Smooth muscle cell (in vitro differentiated cells): ENCODE data around the gene WIPF1. TPM values are rescaled to one million over a fixed set of nuclear protein-coding genes. Genes with fewer than 3 reads are reported as not detected.

ENCODE experiments used
- DNase-seq: peaks from one replicate; lab custom pipeline; 2025; ENCODE audit not compliant: unreplicated experiment; lab: John Stamatoyannopoulos, UW
- H2AFZ ChIP-seq: fragments of 200-600 bp; sonication (generic); 2 replicates; pipeline ENCODE4 v1.6.0; 2016; ENCODE audit warnings: antibody characterized with exemption, low read depth, mild to moderate bottlenecking
- H3F3A ChIP-seq: fragments of 200-600 bp; sonication (generic); 2 replicates; pipeline ENCODE4 v1.6.0; 2017; ENCODE audit warnings: antibody characterized with exemption, low read depth
- H3K27ac ChIP-seq: fragments of 200-600 bp; sonication (generic); 2 replicates; pipeline ENCODE4 v1.5.1; 2016; ENCODE audit warnings: low read depth, mild to moderate bottlenecking
- H3K27me3 ChIP-seq: fragments of 200-600 bp; sonication (generic); 2 replicates; pipeline ENCODE4 v1.6.1; 2016; ENCODE audit warnings: low read depth, mild to moderate bottlenecking
- H3K36me3 ChIP-seq: fragments of 200-600 bp; sonication (generic); 2 replicates; pipeline ENCODE4 v1.5.1; 2016; ENCODE audit warnings: low read depth
- H3K4me1 ChIP-seq: fragments of 200-600 bp; sonication (generic); 2 replicates; pipeline ENCODE4 v1.5.1; 2016; ENCODE audit warnings: low read depth
- H3K4me2 ChIP-seq: fragments of 200-600 bp; sonication (generic); 2 replicates; pipeline ENCODE4 v1.6.0; 2016; ENCODE audit warnings: mild to moderate bottlenecking
- H3K4me3 ChIP-seq: fragments of 200-600 bp; sonication (generic); 2 replicates; pipeline ENCODE4 v1.5.1; 2016; ENCODE audit warnings: mild to moderate bottlenecking
- H3K79me2 ChIP-seq: fragments of 200-600 bp; sonication (generic); 2 replicates; pipeline ENCODE4 v1.6.0; 2016; ENCODE audit warnings: low read depth, mild to moderate bottlenecking
- H3K9ac ChIP-seq: fragments of 200-600 bp; sonication (generic); 2 replicates; pipeline ENCODE4 v1.6.0; 2016; ENCODE audit warnings: low read depth
- H3K9me3 ChIP-seq: fragments of 200-600 bp; sonication (generic); replicated peaks from 2 replicates; pipeline ENCODE4 v1.5.1; 2016; ENCODE audit warnings: low read depth
- H4K20me1 ChIP-seq: fragments of 200-600 bp; sonication (generic); 2 replicates; pipeline ENCODE4 v1.6.0; 2016; ENCODE audit warnings: low read depth
- WGBS: methylation state at CpG from one replicate; pipeline ENCODE4 v1.1.7; 2016; ENCODE audit warnings: low lambda C conversion rate; 5-methylcytosine and 5-hydroxymethylcytosine counted together
- polyA plus RNA-seq: library from polyadenylated mRNA; unstranded; fragments of >200 nt; fragmentation: Nextera tagmentation; extraction: Ambion mirVana; gene quantifications from 2 replicates; pipeline ENCODE4 v1.2.1, GENCODE V29; 2016
- total RNA-seq: library from RNA; depleted of rRNA; stranded (reverse); fragments of >200 nt; gene quantifications from 2 replicates; pipeline ENCODE4 v1.2.3, GENCODE V29; 2014
- TF ChIP-seq, protein P1 (sequence below): fragments of 200-600 bp; sonication (generic); IDR thresholded peaks from 2 replicates; pipeline ENCODE4 v1.5.1; 2017; ENCODE audit warnings: borderline replicate concordance, mild to moderate bottlenecking, antibody characterized with exemption; ENCODE audit not compliant: insufficient read depth, poor library complexity, severe bottlenecking

The WIPF1 gene
- total and polyA plus RNA-seq, 2 experiments from 2014 or later: 27.3 to 35.5 TPM

DNA sequence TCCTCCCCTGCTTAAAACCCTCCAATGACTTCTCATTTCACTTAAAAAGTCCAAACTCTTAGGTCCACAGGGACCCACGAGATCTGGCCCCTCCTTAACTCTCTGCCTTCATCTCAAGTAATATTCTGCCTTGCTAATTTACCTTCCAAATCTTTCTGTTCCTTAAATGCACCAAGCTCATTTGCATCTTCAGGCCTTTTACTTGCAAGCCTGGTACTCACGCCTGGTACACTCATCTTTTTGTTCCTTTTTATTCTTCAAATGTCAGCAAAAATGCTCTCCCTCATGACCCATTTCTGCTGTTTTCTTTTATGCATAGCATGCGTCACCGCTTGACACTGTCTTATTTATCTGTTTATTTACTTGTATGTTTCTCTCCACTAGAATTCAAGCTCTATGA is 2.7 kb upstream of the WIPF1 start:
- no peak overlapping the region for H3K4me3 ChIP-seq
- TF ChIP-seq, protein P1, sequence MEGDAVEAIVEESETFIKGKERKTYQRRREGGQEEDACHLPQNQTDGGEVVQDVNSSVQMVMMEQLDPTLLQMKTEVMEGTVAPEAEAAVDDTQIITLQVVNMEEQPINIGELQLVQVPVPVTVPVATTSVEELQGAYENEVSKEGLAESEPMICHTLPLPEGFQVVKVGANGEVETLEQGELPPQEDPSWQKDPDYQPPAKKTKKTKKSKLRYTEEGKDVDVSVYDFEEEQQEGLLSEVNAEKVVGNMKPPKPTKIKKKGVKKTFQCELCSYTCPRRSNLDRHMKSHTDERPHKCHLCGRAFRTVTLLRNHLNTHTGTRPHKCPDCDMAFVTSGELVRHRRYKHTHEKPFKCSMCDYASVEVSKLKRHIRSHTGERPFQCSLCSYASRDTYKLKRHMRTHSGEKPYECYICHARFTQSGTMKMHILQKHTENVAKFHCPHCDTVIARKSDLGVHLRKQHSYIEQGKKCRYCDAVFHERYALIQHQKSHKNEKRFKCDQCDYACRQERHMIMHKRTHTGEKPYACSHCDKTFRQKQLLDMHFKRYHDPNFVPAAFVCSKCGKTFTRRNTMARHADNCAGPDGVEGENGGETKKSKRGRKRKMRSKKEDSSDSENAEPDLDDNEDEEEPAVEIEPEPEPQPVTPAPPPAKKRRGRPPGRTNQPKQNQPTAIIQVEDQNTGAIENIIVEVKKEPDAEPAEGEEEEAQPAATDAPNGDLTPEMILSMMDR: no peak
- H3K4me1 ChIP-seq: peaks cover 9% of the 10 kb centered on the region
- H4K20me1 ChIP-seq: no peaks in the 10 kb centered on the region
- no peaks in the 10 kb centered on the region for H3K9me3 ChIP-seq
- H3K4me2 ChIP-seq: no peak overlapping the region
- WGBS: 93% methylated on average over 4 of the region's 4 CpGs
- H2AFZ ChIP-seq: no peak overlapping the region
- no peaks in the 10 kb centered on the region for H3K27me3 ChIP-seq
- H3F3A ChIP-seq: peaks cover 12% of the 10 kb centered on the region
- H3K79me2 ChIP-seq: peaks cover 23% of the 10 kb centered on the region
- DNase-seq: no peak
- H3K36me3 ChIP-seq: no peaks in the 10 kb centered on the region
- H3K27ac ChIP-seq: no peak overlapping the region
- H3K9ac ChIP-seq: no peak overlapping the region

DNA sequence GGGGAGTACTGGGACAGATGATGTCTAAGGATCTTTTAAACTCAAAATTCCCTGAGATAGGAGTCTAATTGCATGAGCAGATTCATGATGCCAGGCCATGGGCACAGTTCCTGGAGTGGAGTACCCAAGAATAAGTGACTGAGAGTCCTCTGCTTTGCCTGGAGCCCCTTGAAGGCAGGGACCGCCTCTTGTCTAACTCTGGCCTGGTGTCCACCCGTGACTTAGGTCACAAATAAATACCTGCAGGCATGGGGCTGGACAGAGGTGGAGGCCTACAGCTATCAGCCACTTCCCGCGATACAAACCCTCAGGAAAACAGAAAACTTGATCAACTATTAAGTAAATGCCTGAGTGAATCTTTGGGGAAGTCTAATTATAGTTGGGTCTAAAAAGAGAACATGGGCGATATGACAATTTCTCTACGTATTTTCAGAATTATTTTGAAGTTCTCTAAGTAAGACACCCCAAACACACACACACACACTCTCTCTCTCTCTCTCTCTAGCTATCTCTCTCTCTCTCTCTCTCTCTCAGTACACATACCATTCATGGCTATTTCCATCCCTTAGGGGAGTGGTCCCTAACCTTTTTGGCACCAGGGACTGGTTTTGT is 1.8 kb upstream of the WIPF1 start:
- Histone ChIP-seq H3K4me2 (no peak overlapping the region), H3K4me3 (no peak overlapping the region), H3F3A (peaks cover 6% of the 10 kb centered on the region), H3K27me3 (no peaks in the 10 kb centered on the region), H3K27ac (no peak overlapping the region), H4K20me1 (no peaks in the 10 kb centered on the region), H3K4me1 (peaks cover 9% of the 10 kb centered on the region), H3K79me2 (peaks cover 14% of the 10 kb centered on the region), H3K9me3 (no peaks in the 10 kb centered on the region), H3K9ac (no peak overlapping the region), H2AFZ (no peak overlapping the region), H3K36me3 (no peaks in the 10 kb centered on the region)
- TF ChIP-seq, protein P1: no peak
- DNase-seq: no peak
- 97% methylated on average over 6 of the region's 6 CpGs for WGBS

- Histone ChIP-seq H3K9ac (peak overlapping the region; percentile 54), H3F3A (peaks cover 5% of the 10 kb centered on the region), H3K79me2 (peaks cover 19% of the 10 kb centered on the region), H3K4me3 (no peak overlapping the region), H3K4me1 (peaks cover 18% of the 10 kb centered on the region), H3K27me3 (no peaks in the 10 kb centered on the region), H2AFZ (no peak overlapping the region), H3K36me3 (no peaks in the 10 kb centered on the region), H3K27ac (peak overlapping the region; percentile 94), H3K9me3 (no peaks in the 10 kb centered on the region), H3K4me2 (peak overlapping the region; percentile 61), H4K20me1 (no peaks in the 10 kb centered on the region)
- TF ChIP-seq, protein P1: no peak
- WGBS: 80% methylated on average over 4 of the region's 4 CpGs
- DNase-seq: no peak
Measured at GRCh38 chr2:174597009-174597344, 627 bp downstream of the WIPF1 start.

DNA sequence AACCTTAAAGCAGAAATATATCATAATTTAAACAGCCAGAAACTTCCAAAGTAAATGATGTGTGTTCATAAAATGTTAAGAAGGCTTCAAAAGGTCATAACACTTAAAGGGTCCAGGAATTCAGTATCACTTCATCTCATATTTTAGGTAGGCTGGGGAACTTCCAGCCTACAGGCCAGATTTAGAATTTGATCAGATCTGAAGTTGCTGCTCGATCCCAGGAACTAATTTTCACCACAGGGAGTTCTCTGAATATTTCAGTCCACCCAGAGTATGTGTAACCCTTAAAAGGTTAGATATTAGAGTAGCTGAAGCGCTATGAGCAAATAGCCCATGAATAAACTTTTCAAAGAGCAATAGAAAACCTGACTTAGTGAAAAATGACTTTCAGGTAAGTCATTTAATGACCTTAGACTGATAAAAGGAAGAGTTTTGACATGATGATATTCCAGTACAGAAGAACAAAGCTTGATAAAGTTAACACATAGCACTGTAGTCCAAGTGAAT is 1.7 kb downstream of the WIPF1 start:
- peak overlapping the region; percentile 31 for H3K9ac ChIP-seq

More for the DNA sequence above, 1.7 kb downstream of the WIPF1 start:
- Histone ChIP-seq H3K27me3 (no peaks in the 10 kb centered on the region), H2AFZ (no peak overlapping the region), H3K4me2 (peak overlapping the region; percentile 61), H3K79me2 (peaks cover 23% of the 10 kb centered on the region), H3F3A (peaks cover 5% of the 10 kb centered on the region), H4K20me1 (no peaks in the 10 kb centered on the region), H3K27ac (peak overlapping the region; percentile 94), H3K4me1 (peaks cover 18% of the 10 kb centered on the region), H3K4me3 (no peak overlapping the region), H3K36me3 (no peaks in the 10 kb centered on the region), H3K9me3 (no peaks in the 10 kb centered on the region)
- WGBS: 75% methylated on average over 2 of the region's 2 CpGs
- no peak for DNase-seq
- TF ChIP-seq, protein P1: no peak
